HG03060 (cell line): ENCODE data around the gene ZNF432.
"Not testable (repeated sequence)": the region's sequence is repeated elsewhere in the genome, so short reads cannot be mapped to it uniquely, and the experiment has no call there.

Experiments used
- ATAC-seq: cut with Tn5 transposase; IDR thresholded peaks from one replicate; pipeline ENCODE4 v1.9.1; 2021; ENCODE audit warnings: low read depth, moderate number of reproducible peaks; ENCODE audit not compliant: unreplicated experiment

Gene ZNF432

GRCh38 chr19:52048555-52049501, at the start of gene ZNF432:
Gene ZNF432, minus strand, starts transcription at chr19:52048838. Its CDS starts 1,970 bp downstream, at chr19:52046868.
- peak; percentile 41 for ATAC-seq

- ATAC-seq: not testable (repeated sequence)
These were observed 47.8 kb upstream of the ZNF432 start for GRCh38 chr19:52096416-52096815.

- ATAC-seq: no peak
These were observed 46.8 kb upstream of the ZNF432 start, which contains the start of gene ZNF841 for GRCh38 chr19:52095172-52096014. Gene ZNF841, minus strand, starts transcription at chr19:52095765. Its CDS starts 10,964 bp downstream, at chr19:52084801.

GRCh38 chr19:52094526-52095130, 46.0 kb upstream of the ZNF432 start:
- no peak for ATAC-seq

GRCh38 chr19:52086481-52086880, 37.8 kb upstream of the ZNF432 start:
- ATAC-seq: no peak

- no peak for ATAC-seq
These were observed 21.9 kb upstream of the ZNF432 start for GRCh38 chr19:52070496-52070895.

GRCh38 chr19:52069653-52070052, 21.0 kb upstream of the ZNF432 start:
- ATAC-seq: no peak

- ATAC-seq: no peak
These were observed 17.7 kb upstream of the ZNF432 start for GRCh38 chr19:52066258-52066863.

GRCh38 chr19:52065399-52065798, 16.8 kb upstream of the ZNF432 start:
- no peak for ATAC-seq

- not testable (repeated sequence) for ATAC-seq
These were observed 7.8 kb upstream of the ZNF432 start for GRCh38 chr19:52056480-52056879.

GRCh38 chr19:52051736-52052135, 3.1 kb upstream of the ZNF432 start:
- ATAC-seq: not testable (repeated sequence)

- no peak for ATAC-seq
These were observed 9.5 kb downstream of the ZNF432 start for GRCh38 chr19:52039169-52039568.

- ATAC-seq: no peak
These were observed 14.4 kb downstream of the ZNF432 start for GRCh38 chr19:52034051-52034728.

- ATAC-seq: no peak
These were observed 19.9 kb downstream of the ZNF432 start for GRCh38 chr19:52028780-52029123.

GRCh38 chr19:52028027-52028779, 20.4 kb downstream of the ZNF432 start, which contains the start of gene ZNF614:
Gene ZNF614, minus strand, starts transcription at chr19:52028379. Its CDS starts 2,634 bp downstream, at chr19:52025745.
- ATAC-seq: peak; percentile 62

GRCh38 chr19:52026255-52026990, 22.2 kb downstream of the ZNF432 start:
- ATAC-seq: not testable (repeated sequence)

GRCh38 chr19:52024478-52024877, 24.2 kb downstream of the ZNF432 start:
- not testable (repeated sequence) for ATAC-seq

- ATAC-seq: no peak
These were observed 26.4 kb downstream of the ZNF432 start for GRCh38 chr19:52022193-52022592.
